ENCODE results near the gene TIAM1. TPM values are rescaled to one million over a fixed set of nuclear protein-coding genes. Genes with fewer than 3 reads are reported as not detected.
A peak's percentile ranks its signal among the peaks of the same experiment; 100 is the strongest.

Gene TIAM1
- total RNA-seq, 6 experiments from 2014 or later = 4.8 to 12.5 (median 7.7) TPM

DNA sequence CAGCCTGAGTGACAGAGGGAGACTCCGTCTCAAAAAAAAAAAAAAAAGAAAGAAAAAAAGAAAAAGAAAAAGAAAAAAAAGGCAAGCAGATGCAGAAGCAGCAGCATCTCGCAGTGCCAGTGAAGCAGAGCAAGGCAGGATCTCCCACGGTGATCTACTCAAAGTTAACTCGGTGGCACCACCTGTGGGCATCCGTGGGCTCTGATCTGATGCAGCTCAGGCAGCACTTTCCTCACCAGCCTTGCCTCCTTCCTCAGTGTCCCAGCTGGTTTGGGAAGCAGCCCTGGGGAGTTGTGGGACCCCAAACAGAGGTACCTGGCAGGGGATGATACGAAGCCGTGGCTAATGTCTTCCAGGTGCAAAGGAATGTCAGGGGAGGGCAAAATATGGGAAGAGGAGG, 201.5 kb downstream of the TIAM1 start:
- DNase-seq = no peak

DNA sequence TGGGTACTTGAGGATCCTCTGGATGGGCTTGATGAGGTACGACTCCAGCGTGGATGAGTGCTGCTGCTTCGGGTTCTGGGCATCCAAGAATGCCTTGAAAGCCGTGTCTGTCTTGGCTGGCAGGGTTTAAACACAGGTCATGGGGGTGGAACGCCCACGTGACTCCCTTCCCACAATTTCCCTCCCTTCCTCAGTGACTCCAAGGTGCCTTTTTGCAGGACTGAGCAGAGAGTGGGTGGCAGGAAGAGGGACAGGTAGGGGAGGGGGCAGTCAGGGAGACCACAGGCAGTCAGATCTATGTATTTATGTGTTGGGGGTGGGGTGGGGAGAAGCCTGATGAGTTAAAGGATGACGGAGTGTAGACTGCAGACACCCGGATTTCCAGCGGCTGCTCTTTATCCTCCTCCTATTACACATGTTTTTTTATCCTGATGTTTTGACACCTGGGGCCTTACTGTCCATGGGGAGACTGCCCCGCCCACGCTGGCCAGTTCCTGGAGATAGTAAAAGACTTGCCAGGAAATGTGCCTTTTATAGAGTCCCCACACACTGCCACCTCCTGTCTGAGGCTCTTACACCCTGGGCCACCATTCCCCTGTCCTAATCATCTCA, 202.6 kb downstream of the TIAM1 start:
- Histone ChIP-seq H3K4me1 (no peaks in the 10 kb centered on the region), H3K4me3 (no peak overlapping the region), H3K36me3 (peaks cover 0 to 4% (median 2%) of the 10 kb centered on the region in 4 donors), H3K27me3 (no peaks in the 10 kb centered on the region), H3K9me3 (no peaks in the 10 kb centered on the region), H3K27ac (no peak overlapping the region)
- intact Hi-C loops (cut with DNase I) = no loop called here
- peak in 1 of 4 donors; percentile 42 for ATAC-seq
- no peak for DNase-seq
- TF ChIP-seq POLR2A (IDR thresholded peaks at IDR 0.05) = no peak
- TF ChIP-seq, protein P1, sequence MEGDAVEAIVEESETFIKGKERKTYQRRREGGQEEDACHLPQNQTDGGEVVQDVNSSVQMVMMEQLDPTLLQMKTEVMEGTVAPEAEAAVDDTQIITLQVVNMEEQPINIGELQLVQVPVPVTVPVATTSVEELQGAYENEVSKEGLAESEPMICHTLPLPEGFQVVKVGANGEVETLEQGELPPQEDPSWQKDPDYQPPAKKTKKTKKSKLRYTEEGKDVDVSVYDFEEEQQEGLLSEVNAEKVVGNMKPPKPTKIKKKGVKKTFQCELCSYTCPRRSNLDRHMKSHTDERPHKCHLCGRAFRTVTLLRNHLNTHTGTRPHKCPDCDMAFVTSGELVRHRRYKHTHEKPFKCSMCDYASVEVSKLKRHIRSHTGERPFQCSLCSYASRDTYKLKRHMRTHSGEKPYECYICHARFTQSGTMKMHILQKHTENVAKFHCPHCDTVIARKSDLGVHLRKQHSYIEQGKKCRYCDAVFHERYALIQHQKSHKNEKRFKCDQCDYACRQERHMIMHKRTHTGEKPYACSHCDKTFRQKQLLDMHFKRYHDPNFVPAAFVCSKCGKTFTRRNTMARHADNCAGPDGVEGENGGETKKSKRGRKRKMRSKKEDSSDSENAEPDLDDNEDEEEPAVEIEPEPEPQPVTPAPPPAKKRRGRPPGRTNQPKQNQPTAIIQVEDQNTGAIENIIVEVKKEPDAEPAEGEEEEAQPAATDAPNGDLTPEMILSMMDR (IDR thresholded peaks at IDR 0.05) = no peak
- 50% methylated on average over 6 of the region's 11 CpGs for WGBS (ENCODE audit: insufficient coverage, low coverage, low lambda C conversion rate, missing lambda C conversion rate)

More for the DNA sequence above, 201.5 kb downstream of the TIAM1 start:
- H3K27ac ChIP-seq = no peak overlapping the region
- ATAC-seq = no peak
- TF ChIP-seq, protein P1 (IDR thresholded peaks at IDR 0.05) = no peak
- no peak for TF ChIP-seq POLR2A (IDR thresholded peaks at IDR 0.05)
- H3K36me3 ChIP-seq = peaks cover 0 to 4% (median 2%) of the 10 kb centered on the region in 4 donors
- no peak overlapping the region for H3K4me3 ChIP-seq
- no peaks in the 10 kb centered on the region for H3K4me1 ChIP-seq
- intact Hi-C loops (cut with DNase I) = no loop called here
- no peaks in the 10 kb centered on the region for H3K9me3 ChIP-seq
- WGBS (ENCODE audit: insufficient coverage, low coverage, low lambda C conversion rate, missing lambda C conversion rate) = 80% methylated on average over 6 of the region's 7 CpGs
- H3K27me3 ChIP-seq = no peaks in the 10 kb centered on the region

DNA sequence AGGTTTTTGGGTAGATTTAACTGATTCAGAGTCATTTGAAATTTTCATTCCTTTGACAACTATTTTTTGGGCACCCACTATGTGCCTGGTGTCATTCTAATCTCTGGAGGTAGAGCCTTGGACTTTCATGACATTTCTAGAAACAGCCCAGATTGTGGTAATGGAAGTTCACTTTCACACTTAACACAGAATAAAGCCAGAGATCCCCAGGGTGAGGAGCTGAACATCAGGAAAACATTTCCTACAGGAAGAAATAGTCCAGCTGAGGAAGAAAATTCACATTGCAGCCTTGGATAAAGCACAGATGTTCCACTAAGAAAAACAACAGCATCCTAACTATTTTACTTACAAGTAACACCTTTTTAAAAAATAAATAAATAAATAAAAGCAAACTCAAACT, 203.4 kb downstream of the TIAM1 start:
- no peak for TF ChIP-seq POLR2A (IDR thresholded peaks at IDR 0.05)
- TF ChIP-seq, protein P1 (IDR thresholded peaks at IDR 0.05) = no peak
- H3K9me3 ChIP-seq = no peaks in the 10 kb centered on the region
- DNase-seq (no peak), ATAC-seq (no peak)
- H3K27me3 ChIP-seq = no peaks in the 10 kb centered on the region
- no peaks in the 10 kb centered on the region for H3K4me1 ChIP-seq
- intact Hi-C loops (cut with DNase I) = no loop called here
- H3K36me3 ChIP-seq = peaks cover 0 to 4% (median 2%) of the 10 kb centered on the region in 4 donors
- H3K4me3 ChIP-seq = no peak overlapping the region
- no peak overlapping the region for H3K27ac ChIP-seq

DNA sequence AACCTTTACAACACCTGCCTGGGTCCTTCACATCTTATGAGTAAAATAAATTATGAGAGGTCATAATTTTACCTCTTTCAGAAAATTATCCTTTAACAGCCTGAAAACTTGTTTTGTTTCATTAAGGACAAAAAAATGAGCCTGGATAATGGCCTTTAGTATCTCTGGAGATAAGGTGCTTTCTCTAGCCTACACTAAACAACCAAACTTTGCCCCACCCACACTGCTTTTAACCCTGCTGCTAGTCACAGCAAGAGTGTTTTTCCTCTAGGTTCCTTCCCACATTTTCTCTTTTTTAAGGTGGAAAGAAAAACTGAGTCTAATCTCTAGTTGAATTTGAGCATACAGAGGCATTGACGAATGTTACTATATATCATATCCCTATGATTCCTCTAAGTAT, 204.0 kb downstream of the TIAM1 start:
- H3K36me3 ChIP-seq = peaks cover 0 to 4% (median 2%) of the 10 kb centered on the region in 4 donors
- no peak overlapping the region for H3K4me3 ChIP-seq
- DNase-seq (no peak), ATAC-seq (no peak)
- no peaks in the 10 kb centered on the region for H3K9me3 ChIP-seq
- H3K27ac ChIP-seq = no peak overlapping the region
- intact Hi-C loops (cut with DNase I) = no loop called here
- H3K27me3 ChIP-seq = no peaks in the 10 kb centered on the region
- H3K4me1 ChIP-seq = no peaks in the 10 kb centered on the region
- 91% methylated on average over 1 of the region's 1 CpG for WGBS (ENCODE audit: insufficient coverage, low coverage, low lambda C conversion rate, missing lambda C conversion rate)
- TF ChIP-seq, protein P1 (IDR thresholded peaks at IDR 0.05) = no peak
- no peak for TF ChIP-seq POLR2A (IDR thresholded peaks at IDR 0.05)

All from right lobe of liver (tissue), 6 donors.